ENCODE measurements around the gene PRPF31.
"Not testable (repeated sequence)": the region's sequence is repeated elsewhere in the genome, so short reads cannot be mapped to it uniquely, and the experiment has no call there.

PRPF31 gene

GRCh38 chr19:54096617-54097106, 18.9 kb upstream of the PRPF31 start:
- Histone ChIP-seq H3K27ac (peak overlapping the region in 1 of 2 donors; percentile 33), H3K27me3 (peaks cover 0 to 22% of the 10 kb centered on the region in 2 donors), H3K4me1 (peaks cover 0 to 10% (median 9%) of the 10 kb centered on the region in 4 donors), H3K36me3 (no peaks in the 10 kb centered on the region), H3K9me3 (no peaks in the 10 kb centered on the region), H3K4me3 (peak overlapping the region in 1 of 2 donors; percentile 49)
- DNase-seq: no peak
- intact Hi-C loops (cut with DNase I; ENCODE audit: low total_unique reads): no loop called here
- no peak for TF ChIP-seq CTCF (IDR thresholded peaks at IDR 0.05)

GRCh38 chr19:54099190-54099902, 16.2 kb upstream of the PRPF31 start:
- no peaks in the 10 kb centered on the region for H3K36me3 ChIP-seq
- peaks cover 0 to 22% of the 10 kb centered on the region in 2 donors for H3K27me3 ChIP-seq
- no peak overlapping the region for H3K27ac ChIP-seq
- peaks cover 0 to 28% (median 19%) of the 10 kb centered on the region in 4 donors for H3K4me1 ChIP-seq
- intact Hi-C loops (cut with DNase I; ENCODE audit: low total_unique reads): no loop called here
- no peak overlapping the region for H3K4me3 ChIP-seq
- DNase-seq: no peak
- TF ChIP-seq CTCF (IDR thresholded peaks at IDR 0.05): no peak
- no peaks in the 10 kb centered on the region for H3K9me3 ChIP-seq

- DNase-seq; H3K36me3 ChIP-seq; intact Hi-C loops (cut with DNase I; ENCODE audit: low total_unique reads); H3K4me3 ChIP-seq; H3K9me3 ChIP-seq; H3K27ac ChIP-seq: not testable (repeated sequence)
- peaks cover 0 to 20% of the 10 kb centered on the region in 2 donors for H3K27me3 ChIP-seq
- H3K4me1 ChIP-seq: peaks cover 0 to 31% (median 19%) of the 10 kb centered on the region in 4 donors
Observed at GRCh38 chr19:54099903-54100255, 15.7 kb upstream of the PRPF31 start.

- no peak for DNase-seq
- H3K4me1 ChIP-seq: peaks cover 0 to 28% (median 18%) of the 10 kb centered on the region in 4 donors
- intact Hi-C loops (cut with DNase I; ENCODE audit: low total_unique reads): no loop called here
- no peak within 1 kb of the TSS for H3K27ac ChIP-seq
- H3K27me3 ChIP-seq: peaks cover 0 to 13% of the 10 kb centered on the region in 2 donors
- peaks cover 0 to 3% (median 2%) of the 10 kb centered on the region in 3 donors for H3K36me3 ChIP-seq
- peak within 1 kb of the TSS in 1 of 2 donors; percentile 8 for H3K4me3 ChIP-seq
- H3K9me3 ChIP-seq: no peaks in the 10 kb centered on the region
- TF ChIP-seq CTCF (IDR thresholded peaks at IDR 0.05): no peak
Observed at GRCh38 chr19:54100561-54100960, 15.0 kb upstream of the PRPF31 start, which contains the start of gene OSCAR. OSCAR (minus strand) TSS chr19:54100803; CDS start chr19:54100792, 11 bp downstream.

GRCh38 chr19:54102421-54103169, 13.0 kb upstream of the PRPF31 start, which contains the start of gene NDUFA3:
NDUFA3 (plus strand) TSS chr19:54102855; CDS start chr19:54102879, 24 bp downstream.
- TF ChIP-seq CTCF (IDR thresholded peaks at IDR 0.05): no peak
- intact Hi-C loops (cut with DNase I; ENCODE audit: low total_unique reads): no loop called here
- H3K36me3 ChIP-seq: peaks cover 12 to 23% (median 21%) of the 10 kb centered on the region in 3 donors
- peaks cover 0 to 22% (median 10%) of the 10 kb centered on the region in 4 donors for H3K4me1 ChIP-seq
- peaks cover 0 to 5% of the 10 kb centered on the region in 2 donors for H3K27me3 ChIP-seq
- H3K27ac ChIP-seq: peak within 1 kb of the TSS; percentile 63 to 77
- peak within 1 kb of the TSS; percentile 80 to 86 for H3K4me3 ChIP-seq
- no peaks in the 10 kb centered on the region for H3K9me3 ChIP-seq
- peak; percentile 98 to 99 for DNase-seq
